ENCODE measurements around the gene TEAD1.

- TF ChIP-seq POLR2AphosphoS5 (IDR thresholded peaks at IDR 0.05; ENCODE audit: low read depth, low read length) (no peak), REST (IDR thresholded peaks at IDR 0.05; ENCODE audit: insufficient read depth in 1 of 2, low read depth in 2 of 2, low read length in 2 of 2) (no peak), FOXP2 (optimal IDR thresholded peaks at IDR 0.05; ENCODE audit: borderline replicate concordance, extremely low read depth, extremely low read length, insufficient read depth) (no peak)
These were observed 103.1 kb downstream of the TEAD1 start for GRCh38 chr11:12777208-12777874.
